OCI-LY3 (cell line): ENCODE data around the gene ELF1.

ENCODE experiments used
- H2AFZ ChIP-seq: fragments of 200-600, 300-600 bp; shearing (Covaris generic); 2 replicates; pipeline ENCODE4 v1.6.0; 2014; ENCODE audit warnings: antibody characterized with exemption, low read depth, low read length
- H3K27ac ChIP-seq: fragments of 200-600, 300-600 bp; sonication (generic); 2 replicates; pipeline ENCODE4 v1.5.1; 2014; ENCODE audit warnings: mild to moderate bottlenecking, low read length, moderate library complexity, mixed read lengths
- H3K27me3 ChIP-seq: fragments of 200-600, 300-600 bp; sonication (generic); 2 replicates; pipeline ENCODE4 v1.6.1; 2014; ENCODE audit warnings: low read depth, low read length, mixed read lengths
- H3K36me3 ChIP-seq: fragments of 200-600, 300-600 bp; sonication (generic); replicated peaks from 2 replicates; pipeline ENCODE3; 2014; ENCODE audit warnings: low read depth, low read length, mixed read lengths
- H3K4me1 ChIP-seq: fragments of 300-600, 200-600 bp; sonication (generic); 2 replicates; pipeline ENCODE4 v1.6.1; 2014; ENCODE audit warnings: low read length, mixed read lengths
- H3K4me2 ChIP-seq: fragments of 200-600, 300-600 bp; sonication (generic); 2 replicates; pipeline ENCODE4 v1.6.1; 2014; ENCODE audit warnings: low read length, mixed read lengths
- H3K4me3 ChIP-seq: fragments of 300-600, 200-600 bp; sonication (generic); 2 replicates; pipeline ENCODE4 v1.5.1; 2014; ENCODE audit warnings: antibody characterized with exemption, mild to moderate bottlenecking, low read length, moderate library complexity
- H3K79me2 ChIP-seq: fragments of 300-600, 200-600 bp; shearing (Covaris generic); 2 replicates; pipeline ENCODE4 v1.6.1; 2014; ENCODE audit warnings: mild to moderate bottlenecking, low read length, mixed read lengths
- H3K9ac ChIP-seq: fragments of 300-600, 200-600 bp; shearing (Covaris generic); 2 replicates; pipeline ENCODE4 v1.6.0; 2014; ENCODE audit warnings: mild to moderate bottlenecking, low read length, moderate library complexity
- H3K9me3 ChIP-seq: fragments of 200-600, 300-600 bp; shearing (Covaris generic); 2 replicates; pipeline ENCODE4 v1.6.1; 2014; ENCODE audit warnings: low read length, mixed read lengths; ENCODE audit not compliant: insufficient read depth
- H4K20me1 ChIP-seq: fragments of 200-600, 300-600 bp; sonication (generic); 2 replicates; pipeline ENCODE4 v1.6.1; 2016; ENCODE audit warnings: low read length, mixed read lengths; ENCODE audit not compliant: insufficient read depth
- EZH2phosphoT487 ChIP-seq: fragments of 200-600 bp; shearing (Covaris generic); IDR thresholded peaks from 2 replicates; pipeline ENCODE4 v1.6.1; 2018; ENCODE audit warnings: antibody characterized with exemption, mixed run types, low read depth
- TF ChIP-seq, protein P1 (sequence below): fragments of 200-600, 300-600 bp; sonication (generic); IDR thresholded peaks from 2 replicates; pipeline ENCODE4 v1.5.1; 2014; ENCODE audit warnings: antibody characterized with exemption, low read length, low read depth

ELF1 gene

GRCh38 chr13:41058295-41059070 lies 39.4 kb upstream of the ELF1 start:
- no peak overlapping the region for H3K4me3 ChIP-seq
- H3K79me2 ChIP-seq: peaks cover 19% of the 10 kb centered on the region
- no peaks in the 10 kb centered on the region for H4K20me1 ChIP-seq
- H3K4me1 ChIP-seq: peaks cover 32% of the 10 kb centered on the region
- no peaks in the 10 kb centered on the region for H3K27me3 ChIP-seq
- TF ChIP-seq, protein P1, sequence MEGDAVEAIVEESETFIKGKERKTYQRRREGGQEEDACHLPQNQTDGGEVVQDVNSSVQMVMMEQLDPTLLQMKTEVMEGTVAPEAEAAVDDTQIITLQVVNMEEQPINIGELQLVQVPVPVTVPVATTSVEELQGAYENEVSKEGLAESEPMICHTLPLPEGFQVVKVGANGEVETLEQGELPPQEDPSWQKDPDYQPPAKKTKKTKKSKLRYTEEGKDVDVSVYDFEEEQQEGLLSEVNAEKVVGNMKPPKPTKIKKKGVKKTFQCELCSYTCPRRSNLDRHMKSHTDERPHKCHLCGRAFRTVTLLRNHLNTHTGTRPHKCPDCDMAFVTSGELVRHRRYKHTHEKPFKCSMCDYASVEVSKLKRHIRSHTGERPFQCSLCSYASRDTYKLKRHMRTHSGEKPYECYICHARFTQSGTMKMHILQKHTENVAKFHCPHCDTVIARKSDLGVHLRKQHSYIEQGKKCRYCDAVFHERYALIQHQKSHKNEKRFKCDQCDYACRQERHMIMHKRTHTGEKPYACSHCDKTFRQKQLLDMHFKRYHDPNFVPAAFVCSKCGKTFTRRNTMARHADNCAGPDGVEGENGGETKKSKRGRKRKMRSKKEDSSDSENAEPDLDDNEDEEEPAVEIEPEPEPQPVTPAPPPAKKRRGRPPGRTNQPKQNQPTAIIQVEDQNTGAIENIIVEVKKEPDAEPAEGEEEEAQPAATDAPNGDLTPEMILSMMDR: no peak
- no peak for TF ChIP-seq EZH2phosphoT487
- no peak overlapping the region for H3K4me2 ChIP-seq
- no peak overlapping the region for H3K27ac ChIP-seq
- H3K9ac ChIP-seq: no peak overlapping the region
- no peaks in the 10 kb centered on the region for H3K9me3 ChIP-seq
- H3K36me3 ChIP-seq: peaks cover 5% of the 10 kb centered on the region
- no peak overlapping the region for H2AFZ ChIP-seq

- no peaks in the 10 kb centered on the region for H4K20me1 ChIP-seq
- H3K4me3 ChIP-seq: no peak overlapping the region
- H3K4me1 ChIP-seq: peaks cover 24% of the 10 kb centered on the region
- H2AFZ ChIP-seq: no peak overlapping the region
- no peak for TF ChIP-seq EZH2phosphoT487
- TF ChIP-seq, protein P1: no peak
- H3K9me3 ChIP-seq: no peaks in the 10 kb centered on the region
- no peaks in the 10 kb centered on the region for H3K36me3 ChIP-seq
- H3K9ac ChIP-seq: no peak overlapping the region
- no peaks in the 10 kb centered on the region for H3K27me3 ChIP-seq
- H3K4me2 ChIP-seq: no peak overlapping the region
- no peak overlapping the region for H3K27ac ChIP-seq
- H3K79me2 ChIP-seq: peaks cover 5% of the 10 kb centered on the region
These were observed 38.0 kb upstream of the ELF1 start for GRCh38 chr13:41056826-41057711.

DNA sequence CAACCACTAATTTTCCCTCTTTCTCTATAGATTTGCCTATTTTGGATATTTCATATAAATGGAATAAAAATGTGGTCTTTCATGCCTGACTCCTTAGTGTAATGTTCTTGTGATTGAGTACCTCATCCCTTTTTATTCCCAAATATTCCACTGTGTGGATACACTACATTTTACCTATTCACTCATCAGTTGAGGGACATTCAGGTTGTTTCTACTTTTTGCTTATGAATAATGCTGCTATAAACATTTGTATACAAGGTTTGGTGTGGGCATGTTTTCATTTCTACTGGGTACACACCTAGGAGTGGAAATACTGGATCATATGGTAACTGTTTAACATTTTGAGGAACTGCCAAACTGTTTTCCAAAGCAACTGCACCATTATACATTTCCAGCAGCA lies 37.1 kb upstream of the ELF1 start:
- Histone ChIP-seq H4K20me1 (no peaks in the 10 kb centered on the region), H3K4me1 (peaks cover 24% of the 10 kb centered on the region), H3K36me3 (no peaks in the 10 kb centered on the region), H3K27ac (no peak overlapping the region), H3K9me3 (no peaks in the 10 kb centered on the region), H3K4me3 (no peak overlapping the region), H3K79me2 (no peaks in the 10 kb centered on the region; the same call in 1 of the 2 replicates), H3K9ac (no peak overlapping the region), H3K27me3 (no peaks in the 10 kb centered on the region), H2AFZ (no peak overlapping the region), H3K4me2 (no peak overlapping the region)
- TF ChIP-seq EZH2phosphoT487: no peak
- TF ChIP-seq, protein P1: no peak

- no peaks in the 10 kb centered on the region for H3K36me3 ChIP-seq
- no peaks in the 10 kb centered on the region for H4K20me1 ChIP-seq
- no peak overlapping the region for H3K9ac ChIP-seq
- no peaks in the 10 kb centered on the region; the same call in 1 of the 2 replicates for H3K79me2 ChIP-seq
- H2AFZ ChIP-seq: no peak overlapping the region
- peaks cover 24% of the 10 kb centered on the region for H3K4me1 ChIP-seq
- peak overlapping the region; percentile 61 for H3K4me2 ChIP-seq
- H3K27ac ChIP-seq: no peak overlapping the region
- H3K9me3 ChIP-seq: no peaks in the 10 kb centered on the region
- no peak overlapping the region for H3K4me3 ChIP-seq
- no peaks in the 10 kb centered on the region for H3K27me3 ChIP-seq
- TF ChIP-seq EZH2phosphoT487: no peak
- TF ChIP-seq, protein P1: peak; percentile 34
These were observed 36.0 kb upstream of the ELF1 start for GRCh38 chr13:41054919-41055619.
